Astrocyte (in vitro differentiated cells and primary cell): ENCODE data around the gene LMNA. TPM values are rescaled to one million over a fixed set of nuclear protein-coding genes. Genes with fewer than 3 reads are reported as not detected.

Experiments
- DNase-seq: peaks from one replicate; pipeline ENCODE4 v3.0.0-alpha.2; 2010; ENCODE audit warnings: low read depth
- FAIRE-seq: peaks from 2 replicates; lab custom pipeline; 2011; peaks lifted over from hg19 to GRCh38; lab: Jason Lieb, UNC
- H2AFZ ChIP-seq: 2 replicates; pipeline ENCODE4 v1.6.0; 2012; ENCODE audit warnings: low read depth, low read length, inconsistent platforms
- H3K27ac ChIP-seq: 2 replicates; pipeline ENCODE4 v1.5.1; 2011; ENCODE audit warnings: low read depth, low read length, inconsistent platforms
- H3K27me3 ChIP-seq: 2 replicates; pipeline ENCODE4 v1.6.0; 2011; ENCODE audit warnings: low read length, inconsistent platforms; ENCODE audit not compliant: insufficient read depth
- H3K36me3 ChIP-seq: 2 replicates; pipeline ENCODE4 v1.5.1; 2011; ENCODE audit warnings: low read length, inconsistent platforms; ENCODE audit not compliant: insufficient read depth
- H3K4me1 ChIP-seq: 2 replicates; pipeline ENCODE4 v1.5.1; 2011; ENCODE audit warnings: low read length, inconsistent platforms; ENCODE audit not compliant: insufficient read depth
- H3K4me2 ChIP-seq: 2 replicates; pipeline ENCODE4 v1.6.0; 2012; ENCODE audit warnings: low read length, inconsistent platforms
- H3K4me3 ChIP-seq: 2 replicates; pipeline ENCODE4 v1.5.1; 2011; ENCODE audit warnings: low read depth, mild to moderate bottlenecking, low read length, inconsistent platforms; ENCODE audit not compliant: insufficient read depth
- H3K79me2 ChIP-seq: 2 replicates; pipeline ENCODE4 v1.6.0; 2012; ENCODE audit warnings: mild to moderate bottlenecking, low read length, inconsistent platforms; ENCODE audit not compliant: insufficient read depth
- H3K9ac ChIP-seq: 2 replicates; pipeline ENCODE4 v1.6.0; 2012; ENCODE audit warnings: mild to moderate bottlenecking, low read length, inconsistent platforms
- H3K9me3 ChIP-seq: 2 replicates; pipeline ENCODE4 v1.5.1; 2012; ENCODE audit warnings: low read depth, mild to moderate bottlenecking, low read length, inconsistent platforms; ENCODE audit not compliant: insufficient read depth
- H4K20me1 ChIP-seq: 2 replicates; pipeline ENCODE4 v1.6.0; 2012; ENCODE audit warnings: low read length, inconsistent platforms; ENCODE audit not compliant: insufficient read depth
- H3K27ac Mint-ChIP-seq: one replicate; pipeline ENCODE4 v1.8.0; 2021; ENCODE audit warnings: mild to moderate bottlenecking, mixed read lengths; ENCODE audit not compliant: unreplicated experiment
- H3K27me3 Mint-ChIP-seq: one replicate; pipeline ENCODE4 v1.8.0; 2021; ENCODE audit warnings: low read depth, mixed read lengths; ENCODE audit not compliant: unreplicated experiment
- H3K36me3 Mint-ChIP-seq: one replicate; pipeline ENCODE4 v1.8.0; 2021; ENCODE audit warnings: low read depth, mixed read lengths; ENCODE audit not compliant: unreplicated experiment
- H3K4me1 Mint-ChIP-seq: one replicate; pipeline ENCODE4 v1.8.0; 2021; ENCODE audit warnings: low read depth, mixed read lengths; ENCODE audit not compliant: unreplicated experiment
- H3K4me3 Mint-ChIP-seq: one replicate; pipeline ENCODE4 v1.8.0; 2021; ENCODE audit warnings: mild to moderate bottlenecking, moderate library complexity, mixed read lengths; ENCODE audit not compliant: unreplicated experiment
- H3K9me3 Mint-ChIP-seq: one replicate; pipeline ENCODE4 v1.8.0; 2021; ENCODE audit warnings: mild to moderate bottlenecking, mixed read lengths; ENCODE audit not compliant: unreplicated experiment
- CTCF ChIP-seq: IDR thresholded peaks from 2 replicates; pipeline ENCODE4 v1.5.1; 2011; ENCODE audit warnings: low read depth, mild to moderate bottlenecking, inconsistent platforms, low read length, moderate library complexity; ENCODE audit not compliant: insufficient read depth
- EZH2 ChIP-seq: IDR thresholded peaks from 2 replicates; pipeline ENCODE4 v1.6.1; 2012; ENCODE audit warnings: mild to moderate bottlenecking, low read length, inconsistent platforms; ENCODE audit not compliant: insufficient read depth
- total RNA-seq: library from RNA; stranded (reverse); gene quantifications from 2 replicates; pipeline ENCODE4 v1.2.1, GENCODE V29; 2021

The LMNA gene
- total RNA-seq, 1 donor from 2014 or later: 464 TPM

- H3K4me1 Mint-ChIP-seq: peaks cover 17% of the 10 kb centered on the region
- no peaks in the 10 kb centered on the region for H3K36me3 Mint-ChIP-seq
- peak overlapping the region; percentile 64 for H3K4me2 ChIP-seq
- FAIRE-seq (peak; percentile 73), DNase-seq (peak; percentile 91)
- peak overlapping the region; percentile 8 for H3K4me3 Mint-ChIP-seq
- peak; percentile 58 for TF ChIP-seq CTCF
- TF ChIP-seq EZH2: no peak
- peaks cover 18% of the 10 kb centered on the region for H3K27me3 ChIP-seq
- H3K4me1 ChIP-seq: peaks cover 25% of the 10 kb centered on the region
- peak overlapping the region; percentile 34 for H3K27ac Mint-ChIP-seq
- H3K27ac ChIP-seq: no peak overlapping the region
- H3K27me3 Mint-ChIP-seq: peaks cover 24% of the 10 kb centered on the region
- H3K9ac ChIP-seq: peak overlapping the region; percentile 24
- no peaks in the 10 kb centered on the region for H3K9me3 ChIP-seq
- no peak overlapping the region for H2AFZ ChIP-seq
- H3K36me3 ChIP-seq: no peaks in the 10 kb centered on the region
- no peak overlapping the region for H3K4me3 ChIP-seq
- H3K79me2 ChIP-seq: no peaks in the 10 kb centered on the region
- H4K20me1 ChIP-seq: peaks cover 28% of the 10 kb centered on the region
- no peaks in the 10 kb centered on the region for H3K9me3 Mint-ChIP-seq
Measured at GRCh38 chr1:156146020-156146768, 31.7 kb downstream of the LMNA start.

DNA sequence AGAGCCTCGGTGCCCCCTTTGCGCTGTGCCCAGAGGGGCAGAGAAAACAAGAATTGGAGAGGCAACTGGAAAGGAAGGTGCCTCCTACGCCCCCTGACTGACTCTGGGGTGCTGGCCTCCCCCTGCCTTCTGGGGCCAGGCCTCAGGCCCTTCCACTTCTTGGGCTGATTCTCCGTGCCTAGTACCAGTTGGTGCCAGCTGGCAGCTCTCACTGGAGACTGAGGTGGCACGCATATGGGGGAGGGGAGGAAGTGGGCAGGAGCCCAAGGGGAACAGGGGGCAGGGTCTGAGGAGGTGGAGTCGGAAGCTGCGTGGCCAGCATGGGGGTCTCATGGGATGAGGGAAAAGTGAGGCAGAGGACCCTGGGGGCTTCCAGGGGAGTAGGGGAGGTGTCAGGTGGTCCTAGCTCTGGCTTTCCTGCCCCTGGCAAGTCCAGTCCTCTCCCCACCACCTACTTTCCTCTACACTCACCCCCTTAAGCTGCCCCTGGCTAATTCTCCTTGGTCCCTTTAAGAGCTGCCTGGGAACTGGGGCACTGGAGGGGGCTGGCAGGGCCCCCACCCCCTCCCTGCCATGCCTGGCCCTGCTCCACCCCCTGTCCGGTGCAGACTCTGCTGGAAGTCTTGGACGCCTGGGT is 32.4 kb downstream of the LMNA start:
- peaks cover 26% of the 10 kb centered on the region for H3K27me3 Mint-ChIP-seq
- H3K27ac ChIP-seq: no peak overlapping the region
- TF ChIP-seq CTCF (no peak), EZH2 (no peak)
- FAIRE-seq (no peak), DNase-seq (no peak)
- no peaks in the 10 kb centered on the region for H3K9me3 ChIP-seq
- no peak overlapping the region for H3K4me3 Mint-ChIP-seq
- H3K4me1 ChIP-seq: peaks cover 27% of the 10 kb centered on the region
- no peak overlapping the region for H3K27ac Mint-ChIP-seq
- H4K20me1 ChIP-seq: peaks cover 22% of the 10 kb centered on the region
- H3K27me3 ChIP-seq: peaks cover 18% of the 10 kb centered on the region
- H3K4me3 ChIP-seq: no peak overlapping the region
- H3K4me2 ChIP-seq: peak overlapping the region; percentile 64
- peak overlapping the region; percentile 24 for H3K9ac ChIP-seq
- no peaks in the 10 kb centered on the region for H3K79me2 ChIP-seq
- no peaks in the 10 kb centered on the region for H3K36me3 Mint-ChIP-seq
- H3K4me1 Mint-ChIP-seq: peaks cover 17% of the 10 kb centered on the region
- no peaks in the 10 kb centered on the region for H3K36me3 ChIP-seq
- H2AFZ ChIP-seq: no peak overlapping the region
- no peaks in the 10 kb centered on the region for H3K9me3 Mint-ChIP-seq

DNA sequence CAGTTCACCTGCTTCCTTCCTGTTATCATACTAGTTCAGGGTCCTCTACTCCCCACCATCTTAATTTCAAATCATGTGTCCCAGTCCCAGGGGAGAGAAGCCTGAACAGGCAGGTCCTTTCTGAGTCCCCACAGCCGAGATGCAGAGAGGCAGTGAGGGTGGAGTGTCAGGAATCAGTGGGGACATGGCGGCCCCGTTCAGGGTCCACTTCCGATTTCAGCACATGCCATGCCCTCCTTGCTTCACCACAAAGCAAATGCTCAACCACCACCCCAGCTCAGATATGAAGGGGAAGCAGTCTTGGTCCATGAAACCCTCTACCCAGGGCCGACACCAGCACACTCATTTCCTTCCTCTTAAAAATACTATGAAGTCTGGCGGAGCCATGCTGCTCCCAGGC is 33.7 kb downstream of the LMNA start:
- H2AFZ ChIP-seq: no peak overlapping the region
- DNase-seq: no peak
- TF ChIP-seq EZH2: no peak
- no peak for TF ChIP-seq CTCF
- peaks cover 20% of the 10 kb centered on the region for H4K20me1 ChIP-seq
- H3K4me2 ChIP-seq: no peak overlapping the region
- Mint-ChIP-seq H3K4me1 (peaks cover 17% of the 10 kb centered on the region), H3K36me3 (no peaks in the 10 kb centered on the region), H3K27ac (no peak overlapping the region), H3K27me3 (peaks cover 30% of the 10 kb centered on the region), H3K4me3 (no peak overlapping the region), H3K9me3 (no peaks in the 10 kb centered on the region)
- no peaks in the 10 kb centered on the region for H3K36me3 ChIP-seq
- H3K4me3 ChIP-seq: no peak overlapping the region
- H3K4me1 ChIP-seq: peaks cover 27% of the 10 kb centered on the region
- no peaks in the 10 kb centered on the region for H3K79me2 ChIP-seq
- H3K27ac ChIP-seq: no peak overlapping the region
- H3K9me3 ChIP-seq: no peaks in the 10 kb centered on the region
- FAIRE-seq: no peak
- H3K27me3 ChIP-seq: peaks cover 18% of the 10 kb centered on the region
- no peak overlapping the region for H3K9ac ChIP-seq
